ENCODE data around the gene ABHD16A. TPM values are rescaled to one million over a fixed set of nuclear protein-coding genes. Genes with fewer than 3 reads are reported as not detected.

Gene ABHD16A
- polyA plus RNA-seq, 4 donors, result 34.6 to 63.8 (median 50.3) TPM

DNA sequence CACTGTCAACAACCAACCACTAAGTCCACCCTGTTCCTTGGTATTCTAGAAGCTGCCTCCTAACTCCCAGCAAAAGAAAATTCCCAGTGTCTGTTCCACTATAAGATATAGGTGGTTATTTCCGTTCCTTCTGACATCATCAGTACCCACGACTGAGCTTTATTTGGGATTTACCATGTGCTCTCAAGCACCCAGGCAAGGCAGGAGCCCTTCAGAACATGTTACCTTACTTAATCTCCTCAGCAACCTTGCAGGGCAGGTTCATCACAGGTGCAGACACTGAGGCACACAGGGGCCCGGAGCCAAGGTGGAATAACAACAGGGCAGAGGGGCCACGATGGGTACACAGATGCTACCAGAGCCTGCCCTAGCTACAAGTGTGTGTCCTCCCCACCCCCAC lies 10.8 kb downstream of the ABHD16A start:
- Histone ChIP-seq H3K27ac (ENCODE audit: low read depth in 1 of 3, low read length in 2 of 3) (no peak overlapping the region), H3K36me3 (ENCODE audit: control insufficient read depth in 3 of 3, insufficient read depth in 2 of 3, low read depth in 1 of 3, low read length in 3 of 3) (peaks cover 8 to 91% (median 14%) of the 10 kb centered on the region in 3 donors), H3K4me3 (ENCODE audit: low read depth in 1 of 3, low read length in 3 of 3) (no peak overlapping the region), H3K4me1 (ENCODE audit: control insufficient read depth in 3 of 3, insufficient read depth in 2 of 3, low read depth in 1 of 3, low read length in 2 of 3) (peaks cover 0 to 15% (median 0%) of the 10 kb centered on the region in 3 donors), H3K9me3 (ENCODE audit: control insufficient read depth in 2 of 2, insufficient read depth in 1 of 2, low read depth in 1 of 2, low read length in 1 of 2) (no peaks in the 10 kb centered on the region), H3K27me3 (ENCODE audit: control insufficient read depth in 3 of 3, insufficient read depth in 3 of 3, low read length in 3 of 3) (no peaks in the 10 kb centered on the region)
- WGBS, 3 donors, result 82 to 89% (median 88%) methylated on average over 4 of the region's 4 CpGs
- DNase-seq, result no peak
- no peak for FAIRE-seq

DNA sequence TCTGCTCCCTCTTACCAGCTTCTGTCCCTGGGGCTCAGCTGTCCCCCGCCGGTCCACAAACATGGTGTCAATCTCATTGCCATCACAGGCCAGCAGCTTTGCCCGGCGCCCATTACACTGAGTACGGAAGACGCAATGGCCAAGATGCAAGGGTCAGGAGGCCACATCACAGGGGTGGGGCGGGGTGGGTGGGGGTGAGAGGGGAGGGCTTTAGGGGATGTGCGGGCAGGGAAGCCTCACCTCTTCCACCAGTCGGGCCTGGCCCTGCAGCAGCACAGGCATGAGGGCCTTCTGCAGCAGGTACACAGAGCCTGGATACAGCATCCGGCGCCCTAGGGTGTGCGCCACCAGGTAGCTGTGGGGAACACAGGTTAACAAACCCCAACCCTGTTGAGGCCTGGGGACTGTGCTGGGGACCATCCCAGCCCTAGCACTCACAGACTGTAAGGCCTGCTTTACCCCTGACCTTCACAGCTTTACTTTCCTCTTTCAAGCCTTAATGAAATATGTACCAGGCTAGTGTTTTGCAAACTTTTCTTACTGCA lies 11.5 kb downstream of the ABHD16A start:
- peaks cover 8 to 93% (median 14%) of the 10 kb centered on the region in 3 donors for H3K36me3 ChIP-seq (ENCODE audit: control insufficient read depth in 3 of 3, insufficient read depth in 2 of 3, low read depth in 1 of 3, low read length in 3 of 3)

DNA sequence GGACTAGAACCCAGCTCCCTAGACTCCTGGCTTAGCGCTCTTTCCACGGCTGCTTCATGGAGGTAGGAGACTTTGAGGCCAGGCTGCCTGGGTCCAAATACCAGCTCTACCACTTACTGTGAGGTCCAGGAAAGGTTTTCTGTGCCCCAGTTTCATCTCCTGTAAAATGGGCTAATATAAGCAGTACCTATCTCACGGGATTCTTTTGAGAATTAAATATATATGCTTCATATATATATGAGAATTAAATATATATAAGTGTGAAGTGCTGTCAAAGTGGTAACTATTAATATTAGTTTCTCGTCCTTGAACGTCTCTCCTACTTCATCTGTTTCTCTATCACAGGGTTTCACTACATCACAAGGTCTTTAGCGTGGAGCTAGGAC lies 12.1 kb downstream of the ABHD16A start:
- no peak for FAIRE-seq
- DNase-seq, result no peak
- 83 to 90% (median 89%) methylated on average over 6 of the region's 6 CpGs for WGBS, 3 donors
- Histone ChIP-seq H3K4me3 (ENCODE audit: low read depth in 1 of 3, low read length in 3 of 3) (no peak overlapping the region), H3K27ac (ENCODE audit: low read depth in 1 of 3, low read length in 2 of 3) (peak overlapping the region in 2 of 3 donors; percentile 71 to 92), H3K9me3 (ENCODE audit: control insufficient read depth in 2 of 2, insufficient read depth in 1 of 2, low read depth in 1 of 2, low read length in 1 of 2) (no peaks in the 10 kb centered on the region), H3K36me3 (ENCODE audit: control insufficient read depth in 3 of 3, insufficient read depth in 2 of 3, low read depth in 1 of 3, low read length in 3 of 3) (peaks cover 13 to 94% (median 16%) of the 10 kb centered on the region in 3 donors), H3K27me3 (ENCODE audit: control insufficient read depth in 3 of 3, insufficient read depth in 3 of 3, low read length in 3 of 3) (no peaks in the 10 kb centered on the region), H3K4me1 (ENCODE audit: control insufficient read depth in 3 of 3, insufficient read depth in 2 of 3, low read depth in 1 of 3, low read length in 2 of 3) (peaks cover 0 to 15% (median 0%) of the 10 kb centered on the region in 3 donors)

More for the DNA sequence above, 11.5 kb downstream of the ABHD16A start:
- WGBS, 3 donors, result 95% methylated on average over 12 of the region's 12 CpGs
- Histone ChIP-seq H3K4me1 (ENCODE audit: control insufficient read depth in 3 of 3, insufficient read depth in 2 of 3, low read depth in 1 of 3, low read length in 2 of 3) (peaks cover 0 to 15% (median 0%) of the 10 kb centered on the region in 3 donors), H3K27ac (ENCODE audit: low read depth in 1 of 3, low read length in 2 of 3) (no peak overlapping the region), H3K9me3 (ENCODE audit: control insufficient read depth in 2 of 2, insufficient read depth in 1 of 2, low read depth in 1 of 2, low read length in 1 of 2) (no peaks in the 10 kb centered on the region), H3K4me3 (ENCODE audit: low read depth in 1 of 3, low read length in 3 of 3) (no peak overlapping the region), H3K27me3 (ENCODE audit: control insufficient read depth in 3 of 3, insufficient read depth in 3 of 3, low read length in 3 of 3) (no peaks in the 10 kb centered on the region)
- DNase-seq (no peak), FAIRE-seq (no peak)

DNA sequence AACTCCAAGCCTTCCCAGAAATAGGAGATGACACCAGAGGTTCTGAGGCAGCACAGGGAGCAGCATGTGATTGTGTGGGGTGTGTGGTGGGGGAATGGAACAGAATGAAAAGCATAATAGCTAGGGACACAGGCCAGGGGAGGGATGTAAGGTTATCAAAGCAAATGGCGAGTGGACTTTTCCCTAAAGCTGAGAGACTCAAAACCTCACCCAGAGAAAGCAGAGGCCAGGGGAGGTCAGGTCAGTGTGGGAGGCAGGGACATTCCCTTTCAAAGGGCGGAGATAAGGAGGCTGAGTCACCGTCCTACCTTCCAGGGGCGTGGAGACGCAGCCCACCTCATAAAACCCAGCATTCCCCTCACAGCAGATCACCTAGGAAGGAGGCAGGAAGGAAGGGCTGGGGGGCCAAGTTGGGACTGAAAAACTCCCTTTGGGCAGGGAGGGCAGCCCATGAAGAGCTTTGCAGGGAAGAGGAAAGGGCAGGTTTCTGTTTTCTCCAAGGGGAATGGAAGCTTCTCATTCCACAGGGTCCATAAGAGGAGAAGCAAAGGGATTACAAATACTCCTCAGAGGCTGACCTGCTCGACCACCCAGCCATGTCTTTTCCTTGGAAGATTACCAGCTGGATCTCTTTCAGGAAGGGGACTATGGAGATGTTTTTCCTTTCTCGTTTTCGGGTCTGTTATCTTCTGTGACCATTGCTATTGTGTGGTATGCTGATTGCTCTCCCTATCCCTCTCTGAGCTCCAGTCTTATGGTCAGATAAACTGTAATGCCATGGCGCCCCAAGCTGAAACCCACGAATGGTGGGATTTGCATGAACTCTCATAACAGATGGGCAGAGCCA lies 12.7 kb downstream of the ABHD16A start:
- no peaks in the 10 kb centered on the region for H3K27me3 ChIP-seq (ENCODE audit: control insufficient read depth in 3 of 3, insufficient read depth in 3 of 3, low read length in 3 of 3)
- FAIRE-seq (no peak), DNase-seq (peak; percentile 86 to 92)
- H3K27ac ChIP-seq (ENCODE audit: low read depth in 1 of 3, low read length in 2 of 3), result peak overlapping the region; percentile 52 to 92 (median 71)
- H3K4me3 ChIP-seq (ENCODE audit: low read depth in 1 of 3, low read length in 3 of 3), result no peak overlapping the region
- peaks cover 13 to 95% (median 16%) of the 10 kb centered on the region in 3 donors for H3K36me3 ChIP-seq (ENCODE audit: control insufficient read depth in 3 of 3, insufficient read depth in 2 of 3, low read depth in 1 of 3, low read length in 3 of 3)
- 31 to 59% (median 52%) methylated on average over 10 of the region's 10 CpGs for WGBS, 3 donors
- peaks cover 0 to 15% (median 0%) of the 10 kb centered on the region in 3 donors for H3K4me1 ChIP-seq (ENCODE audit: control insufficient read depth in 3 of 3, insufficient read depth in 2 of 3, low read depth in 1 of 3, low read length in 2 of 3)
- H3K9me3 ChIP-seq (ENCODE audit: control insufficient read depth in 2 of 2, insufficient read depth in 1 of 2, low read depth in 1 of 2, low read length in 1 of 2), result no peaks in the 10 kb centered on the region

DNA sequence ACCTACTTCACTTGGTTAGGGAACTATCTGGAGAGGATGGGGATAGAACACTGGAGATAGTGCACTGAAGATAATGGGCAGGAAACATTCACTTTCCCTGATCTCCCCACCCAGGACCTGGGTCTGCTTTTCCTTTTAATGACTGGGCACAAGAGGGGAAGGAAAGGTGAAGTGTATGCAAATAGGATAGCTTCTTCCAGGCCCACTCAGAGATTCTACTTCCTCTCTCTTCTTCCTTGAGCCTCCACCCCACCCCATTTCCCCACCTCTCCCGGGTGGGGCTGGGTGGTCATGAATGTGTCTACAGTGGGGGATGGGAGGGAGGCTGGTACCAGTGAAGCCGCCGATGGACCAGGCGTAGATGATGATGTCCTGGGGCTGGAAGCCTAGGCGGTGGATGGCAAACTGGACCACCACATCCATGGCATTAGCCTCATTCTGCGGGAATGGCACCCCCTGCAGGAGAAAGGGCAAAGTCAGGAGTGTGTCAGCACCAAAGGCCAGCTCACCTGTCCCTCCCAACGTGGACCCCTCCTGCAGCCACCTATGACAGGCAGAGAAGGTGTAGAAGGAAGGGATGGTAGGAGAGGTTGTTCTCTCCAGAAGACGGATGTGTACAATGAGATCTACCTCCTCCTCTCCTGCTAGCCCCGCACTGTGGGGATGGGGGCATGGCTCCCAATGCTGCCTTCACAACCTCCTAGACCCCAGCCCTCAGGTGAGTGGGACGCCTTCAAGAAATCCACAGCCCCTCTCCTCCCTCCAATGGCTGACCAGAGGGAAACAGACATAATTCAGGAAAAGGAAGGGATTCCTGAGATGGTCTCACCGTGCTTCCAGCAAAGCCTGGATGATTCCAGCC lies 13.6 kb downstream of the ABHD16A start:
- Histone ChIP-seq H3K36me3 (ENCODE audit: control insufficient read depth in 3 of 3, insufficient read depth in 2 of 3, low read depth in 1 of 3, low read length in 3 of 3) (peaks cover 13 to 93% (median 16%) of the 10 kb centered on the region in 3 donors), H3K9me3 (ENCODE audit: control insufficient read depth in 2 of 2, insufficient read depth in 1 of 2, low read depth in 1 of 2, low read length in 1 of 2) (no peaks in the 10 kb centered on the region), H3K27me3 (ENCODE audit: control insufficient read depth in 3 of 3, insufficient read depth in 3 of 3, low read length in 3 of 3) (no peaks in the 10 kb centered on the region), H3K4me1 (ENCODE audit: control insufficient read depth in 3 of 3, insufficient read depth in 2 of 3, low read depth in 1 of 3, low read length in 2 of 3) (peaks cover 0 to 15% (median 0%) of the 10 kb centered on the region in 3 donors), H3K4me3 (ENCODE audit: low read depth in 1 of 3, low read length in 3 of 3) (no peak overlapping the region), H3K27ac (ENCODE audit: low read depth in 1 of 3, low read length in 2 of 3) (peak overlapping the region; percentile 22 to 92 (median 71))
- 77 to 79% (median 78%) methylated on average over 11 of the region's 11 CpGs for WGBS, 3 donors
- DNase-seq (no peak), FAIRE-seq (no peak)

DNA sequence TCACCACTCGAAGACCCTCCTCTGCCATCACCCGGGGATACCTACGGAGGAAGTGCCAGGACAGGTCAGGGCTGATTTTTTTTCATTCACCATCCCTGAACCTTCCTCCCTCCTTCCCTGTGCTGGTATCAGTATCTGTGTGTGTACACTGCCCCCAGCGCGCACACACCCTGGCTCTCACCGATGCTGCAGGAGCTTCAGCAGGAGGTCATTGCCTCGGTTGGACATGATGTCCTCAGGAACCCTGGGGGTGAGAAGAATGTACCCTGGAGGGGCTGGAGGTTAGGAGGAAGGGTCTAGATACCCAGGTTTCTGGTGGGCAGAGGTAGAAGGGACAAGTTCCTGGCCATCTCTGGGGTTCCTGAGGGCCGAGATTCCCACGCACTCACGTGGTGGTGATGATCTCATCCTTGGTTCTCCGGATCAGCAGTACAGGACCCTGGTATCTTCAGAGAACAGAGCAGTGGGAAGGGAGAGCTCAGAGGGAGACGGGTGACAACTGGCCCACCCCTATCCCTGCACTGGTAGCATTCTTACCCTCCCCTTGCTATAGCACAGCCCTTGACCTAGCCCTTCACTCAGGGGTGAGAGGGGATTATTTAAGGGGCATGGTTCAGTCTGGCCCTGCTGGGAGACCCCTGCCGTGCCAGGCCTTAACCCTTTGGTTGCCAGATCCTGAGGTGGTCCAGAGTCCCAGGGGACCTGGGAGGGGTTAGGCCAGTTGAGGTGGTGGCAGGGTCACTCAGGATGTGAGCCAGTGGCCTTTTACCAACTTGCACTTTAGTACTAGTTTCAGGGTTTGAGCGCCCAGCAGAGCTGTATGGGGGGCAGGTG lies 15.0 kb downstream of the ABHD16A start:
- H3K27me3 ChIP-seq (ENCODE audit: control insufficient read depth in 3 of 3, insufficient read depth in 3 of 3, low read length in 3 of 3), result no peaks in the 10 kb centered on the region
- no peaks in the 10 kb centered on the region for H3K9me3 ChIP-seq (ENCODE audit: control insufficient read depth in 2 of 2, insufficient read depth in 1 of 2, low read depth in 1 of 2, low read length in 1 of 2)
- H3K27ac ChIP-seq (ENCODE audit: low read depth in 1 of 3, low read length in 2 of 3), result no peak overlapping the region
- peaks cover 10 to 89% (median 12%) of the 10 kb centered on the region in 3 donors for H3K36me3 ChIP-seq (ENCODE audit: control insufficient read depth in 3 of 3, insufficient read depth in 2 of 3, low read depth in 1 of 3, low read length in 3 of 3)
- H3K4me3 ChIP-seq (ENCODE audit: low read depth in 1 of 3, low read length in 3 of 3), result no peak overlapping the region
- FAIRE-seq (no peak), DNase-seq (no peak)
- H3K4me1 ChIP-seq (ENCODE audit: control insufficient read depth in 3 of 3, insufficient read depth in 2 of 3, low read depth in 1 of 3, low read length in 2 of 3), result peaks cover 0 to 27% (median 0%) of the 10 kb centered on the region in 3 donors
- WGBS, 3 donors, result 88 to 93% (median 92%) methylated on average over 14 of the region's 14 CpGs

DNA sequence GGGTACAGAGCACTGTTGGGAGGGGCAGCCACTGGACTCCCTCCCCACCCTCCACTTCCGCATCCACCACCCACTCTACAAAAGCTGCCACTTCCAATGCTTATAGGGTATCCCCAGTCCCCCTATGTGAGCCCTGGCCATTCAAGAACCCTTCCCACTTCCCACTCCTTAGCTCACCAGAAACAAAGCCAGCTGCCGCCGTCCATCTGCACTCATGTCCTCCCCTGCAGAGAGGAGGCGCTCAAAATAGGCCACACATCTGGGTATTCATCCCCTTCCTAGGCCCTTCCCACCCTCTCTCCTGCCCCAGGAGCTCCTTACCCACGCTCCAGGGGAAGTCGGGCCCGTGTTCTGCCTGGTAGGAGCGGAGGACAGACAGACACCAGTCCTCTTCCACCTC lies 15.8 kb downstream of the ABHD16A start:
- peaks cover 8 to 82% (median 10%) of the 10 kb centered on the region in 3 donors for H3K36me3 ChIP-seq (ENCODE audit: control insufficient read depth in 3 of 3, insufficient read depth in 2 of 3, low read depth in 1 of 3, low read length in 3 of 3)
- FAIRE-seq, result no peak

More for the DNA sequence above, 15.8 kb downstream of the ABHD16A start:
- WGBS, 3 donors, result 86 to 94% (median 89%) methylated on average over 8 of the region's 8 CpGs
- Histone ChIP-seq H3K4me3 (ENCODE audit: low read depth in 1 of 3, low read length in 3 of 3) (no peak overlapping the region), H3K27me3 (ENCODE audit: control insufficient read depth in 3 of 3, insufficient read depth in 3 of 3, low read length in 3 of 3) (no peaks in the 10 kb centered on the region), H3K27ac (ENCODE audit: low read depth in 1 of 3, low read length in 2 of 3) (no peak overlapping the region), H3K4me1 (ENCODE audit: control insufficient read depth in 3 of 3, insufficient read depth in 2 of 3, low read depth in 1 of 3, low read length in 2 of 3) (peaks cover 0 to 32% (median 0%) of the 10 kb centered on the region in 3 donors), H3K9me3 (ENCODE audit: control insufficient read depth in 2 of 2, insufficient read depth in 1 of 2, low read depth in 1 of 2, low read length in 1 of 2) (no peaks in the 10 kb centered on the region)
- DNase-seq, result no peak

Measured in small intestine (tissue), 7 donors.